ENCODE measurements around the gene GPR35.
"Not testable (repeated sequence)": the region's sequence is repeated elsewhere in the genome, so short reads cannot be mapped to it uniquely, and the experiment has no call there.

GPR35 gene

GRCh38 chr2:240603081-240603835 is 22.0 kb upstream of the GPR35 start:
- H3K27ac Mint-ChIP-seq, result no peak overlapping the region
- peaks cover 6% of the 10 kb centered on the region for H3K4me1 Mint-ChIP-seq (ENCODE audit: low read depth)
- H3K27me3 Mint-ChIP-seq (ENCODE audit: low read depth), result no peaks in the 10 kb centered on the region
- H3K9me3 Mint-ChIP-seq, result no peaks in the 10 kb centered on the region
- peaks cover 1% of the 10 kb centered on the region for H3K36me3 Mint-ChIP-seq (ENCODE audit: low read depth)
- H3K4me3 Mint-ChIP-seq, result no peak overlapping the region

- no peak overlapping the region for H3K4me3 Mint-ChIP-seq
- H3K27ac Mint-ChIP-seq, result no peak overlapping the region
- peaks cover 1% of the 10 kb centered on the region for H3K36me3 Mint-ChIP-seq (ENCODE audit: low read depth)
- no peaks in the 10 kb centered on the region for H3K9me3 Mint-ChIP-seq
- peaks cover 6% of the 10 kb centered on the region for H3K4me1 Mint-ChIP-seq (ENCODE audit: low read depth)
- no peaks in the 10 kb centered on the region for H3K27me3 Mint-ChIP-seq (ENCODE audit: low read depth)
These were observed 21.4 kb upstream of the GPR35 start for GRCh38 chr2:240603846-240604245.

- Mint-ChIP-seq H3K4me3 (no peak overlapping the region), H3K9me3 (no peaks in the 10 kb centered on the region), H3K27ac (no peak overlapping the region), H3K36me3 (ENCODE audit: low read depth) (peaks cover 3% of the 10 kb centered on the region), H3K27me3 (ENCODE audit: low read depth) (no peaks in the 10 kb centered on the region), H3K4me1 (ENCODE audit: low read depth) (peaks cover 8% of the 10 kb centered on the region)
These were observed 20.9 kb upstream of the GPR35 start for GRCh38 chr2:240604291-240604938.

GRCh38 chr2:240604939-240605716 is 20.2 kb upstream of the GPR35 start:
- H3K36me3 Mint-ChIP-seq (ENCODE audit: low read depth), result peaks cover 5% of the 10 kb centered on the region
- peaks cover 8% of the 10 kb centered on the region for H3K4me1 Mint-ChIP-seq (ENCODE audit: low read depth)
- no peaks in the 10 kb centered on the region for H3K27me3 Mint-ChIP-seq (ENCODE audit: low read depth)
- H3K27ac Mint-ChIP-seq, result no peak overlapping the region
- H3K9me3 Mint-ChIP-seq, result no peaks in the 10 kb centered on the region
- H3K4me3 Mint-ChIP-seq, result no peak overlapping the region

GRCh38 chr2:240605867-240606743 is 19.2 kb upstream of the GPR35 start:
- no peaks in the 10 kb centered on the region for H3K9me3 Mint-ChIP-seq
- no peak overlapping the region for H3K27ac Mint-ChIP-seq
- peaks cover 5% of the 10 kb centered on the region for H3K36me3 Mint-ChIP-seq (ENCODE audit: low read depth)
- peaks cover 11% of the 10 kb centered on the region for H3K4me1 Mint-ChIP-seq (ENCODE audit: low read depth)
- no peaks in the 10 kb centered on the region for H3K27me3 Mint-ChIP-seq (ENCODE audit: low read depth)
- no peak overlapping the region for H3K4me3 Mint-ChIP-seq

GRCh38 chr2:240611601-240612210 is 13.6 kb upstream of the GPR35 start:
- Mint-ChIP-seq H3K4me1 (ENCODE audit: low read depth) (peaks cover 29% of the 10 kb centered on the region), H3K4me3 (peak overlapping the region; percentile 63), H3K27me3 (ENCODE audit: low read depth) (no peaks in the 10 kb centered on the region), H3K9me3 (peaks cover 6% of the 10 kb centered on the region), H3K36me3 (ENCODE audit: low read depth) (peaks cover 19% of the 10 kb centered on the region), H3K27ac (peak overlapping the region; percentile 86)

- Mint-ChIP-seq H3K36me3 (ENCODE audit: low read depth) (peaks cover 30% of the 10 kb centered on the region), H3K9me3 (peaks cover 19% of the 10 kb centered on the region), H3K27me3 (ENCODE audit: low read depth) (no peaks in the 10 kb centered on the region), H3K4me1 (ENCODE audit: low read depth) (peaks cover 33% of the 10 kb centered on the region), H3K27ac (no peak overlapping the region), H3K4me3 (no peak overlapping the region)
These were observed 11.5 kb upstream of the GPR35 start for GRCh38 chr2:240613781-240614180.

- H3K4me3 Mint-ChIP-seq, result no peak overlapping the region
- H3K27me3 Mint-ChIP-seq (ENCODE audit: low read depth), result no peaks in the 10 kb centered on the region
- H3K4me1 Mint-ChIP-seq (ENCODE audit: low read depth), result peaks cover 33% of the 10 kb centered on the region
- H3K9me3 Mint-ChIP-seq, result peaks cover 23% of the 10 kb centered on the region
- no peak overlapping the region for H3K27ac Mint-ChIP-seq
- peaks cover 31% of the 10 kb centered on the region for H3K36me3 Mint-ChIP-seq (ENCODE audit: low read depth)
These were observed 10.9 kb upstream of the GPR35 start for GRCh38 chr2:240614391-240614790.

- Mint-ChIP-seq H3K4me1 (ENCODE audit: low read depth) (peaks cover 37% of the 10 kb centered on the region), H3K9me3 (peaks cover 23% of the 10 kb centered on the region), H3K36me3 (ENCODE audit: low read depth) (peaks cover 29% of the 10 kb centered on the region), H3K27me3 (ENCODE audit: low read depth) (no peaks in the 10 kb centered on the region), H3K4me3 (no peak overlapping the region), H3K27ac (no peak overlapping the region)
These were observed 9.9 kb upstream of the GPR35 start for GRCh38 chr2:240615396-240615795.

- Mint-ChIP-seq H3K4me1 (ENCODE audit: low read depth) (peaks cover 39% of the 10 kb centered on the region), H3K4me3 (no peak overlapping the region), H3K27ac (peak overlapping the region; percentile 29), H3K36me3 (ENCODE audit: low read depth) (peaks cover 32% of the 10 kb centered on the region), H3K27me3 (ENCODE audit: low read depth) (no peaks in the 10 kb centered on the region), H3K9me3 (peaks cover 23% of the 10 kb centered on the region)
These were observed 9.3 kb upstream of the GPR35 start for GRCh38 chr2:240615820-240616547.

- H3K27me3 Mint-ChIP-seq (ENCODE audit: low read depth); H3K4me3 Mint-ChIP-seq; H3K27ac Mint-ChIP-seq: not testable (repeated sequence)
- Mint-ChIP-seq H3K9me3 (peaks cover 23% of the 10 kb centered on the region), H3K4me1 (ENCODE audit: low read depth) (peaks cover 38% of the 10 kb centered on the region), H3K36me3 (ENCODE audit: low read depth) (peaks cover 26% of the 10 kb centered on the region)
These were observed 8.2 kb upstream of the GPR35 start for GRCh38 chr2:240616860-240617666.

GRCh38 chr2:240618776-240619175 is 6.5 kb upstream of the GPR35 start:
- H3K4me3 Mint-ChIP-seq, result no peak overlapping the region
- peaks cover 23% of the 10 kb centered on the region for H3K9me3 Mint-ChIP-seq
- H3K27me3 Mint-ChIP-seq (ENCODE audit: low read depth), result no peaks in the 10 kb centered on the region
- H3K36me3 Mint-ChIP-seq (ENCODE audit: low read depth), result peaks cover 29% of the 10 kb centered on the region
- peak overlapping the region; percentile 46 for H3K27ac Mint-ChIP-seq
- peaks cover 45% of the 10 kb centered on the region for H3K4me1 Mint-ChIP-seq (ENCODE audit: low read depth)

Measured in T-helper 1 cell treated with Interleukin-12 subunit alpha and Interleukin-12 subunit beta and Interleukin-4 antibody, amounts not matched to agents 30 μg/mL and 1 μg/mL, for 36 hours (primary cell).